ENCODE results near the gene ASGR2. TPM values are rescaled to one million over a fixed set of nuclear protein-coding genes. Genes with fewer than 3 reads are reported as not detected.
"Not testable (repeated sequence)": the region's sequence is repeated elsewhere in the genome, so short reads cannot be mapped to it uniquely, and the experiment has no call there.

ASGR2 gene
- total RNA-seq, 1 donor from 2014 or later: not detected

DNA sequence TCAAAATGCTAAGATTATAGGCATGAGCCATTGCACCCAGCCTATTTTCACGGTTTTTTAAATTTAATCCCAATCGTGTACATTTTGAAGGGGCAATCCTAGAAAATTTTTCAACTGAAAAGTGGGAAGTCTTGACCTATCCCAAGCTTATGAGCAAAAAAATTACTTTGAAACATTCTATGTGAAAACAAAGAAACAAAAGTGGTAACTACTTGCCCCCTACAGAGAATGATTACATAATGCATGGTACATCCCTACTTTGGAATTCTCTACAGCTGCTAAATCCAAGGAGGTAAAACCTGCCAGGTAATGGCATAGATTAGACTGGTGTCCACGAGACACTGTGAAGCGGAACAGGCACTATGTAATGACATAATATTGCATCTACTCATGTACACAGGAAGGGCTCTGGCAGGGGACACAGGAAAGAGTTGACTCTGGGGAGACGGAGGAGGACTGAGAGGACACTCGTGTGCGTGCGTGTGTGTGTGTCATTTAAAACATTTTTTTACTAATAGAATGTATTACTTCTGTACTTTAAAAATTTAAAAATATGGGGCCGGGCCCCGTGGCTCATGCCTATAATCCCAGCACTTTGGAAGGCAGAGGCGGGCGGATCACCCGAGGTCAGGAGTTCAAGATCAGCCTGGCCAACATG lies 15.7 kb downstream of the ASGR2 start:
- Histone ChIP-seq H3K9me3 (no peaks in the 10 kb centered on the region), H3K27me3 (no peaks in the 10 kb centered on the region), H3K4me1 (no peaks in the 10 kb centered on the region), H3K27ac (no peak overlapping the region), H3K4me3 (no peak overlapping the region), H3K36me3 (no peaks in the 10 kb centered on the region)
- TF ChIP-seq CTCF (IDR thresholded peaks at IDR 0.05): no peak
- intact Hi-C loops (cut with DNase I): no loop called here
- DNase-seq (ENCODE audit: low spot score in 2 of 2): no peak

GRCh38 chr17:7097940-7098339 lies 16.7 kb downstream of the ASGR2 start:
- H3K4me1 ChIP-seq: no peaks in the 10 kb centered on the region
- intact Hi-C loops (cut with DNase I): no loop called here
- TF ChIP-seq CTCF (IDR thresholded peaks at IDR 0.05): no peak

DNA sequence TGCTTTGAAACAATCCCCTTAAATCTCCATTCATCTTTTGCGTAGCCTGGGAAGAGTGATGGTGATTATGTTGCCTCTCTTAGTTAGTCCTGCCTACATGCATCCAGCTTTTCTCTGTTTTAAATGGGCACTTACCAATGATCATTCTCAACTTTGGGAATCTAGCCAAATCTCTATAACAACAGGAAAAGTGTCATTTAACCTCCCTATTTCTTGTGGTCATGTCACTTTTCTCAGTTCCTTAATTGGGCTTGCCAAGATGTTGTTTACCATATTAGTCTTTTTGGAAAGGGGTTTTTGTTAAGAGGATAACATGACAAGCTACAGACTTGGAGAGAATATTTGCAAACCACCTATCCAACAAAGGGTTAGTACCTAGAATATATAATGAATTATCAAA lies 19.0 kb downstream of the ASGR2 start:
- Histone ChIP-seq H3K27ac (no peak overlapping the region), H3K27me3 (no peaks in the 10 kb centered on the region), H3K4me1 (no peaks in the 10 kb centered on the region), H3K4me3 (no peak overlapping the region), H3K36me3 (no peaks in the 10 kb centered on the region), H3K9me3 (no peaks in the 10 kb centered on the region)
- DNase-seq (ENCODE audit: low spot score in 2 of 2): no peak
- intact Hi-C loops (cut with DNase I): no loop called here
- no peak for TF ChIP-seq CTCF (IDR thresholded peaks at IDR 0.05)

More at GRCh38 chr17:7097940-7098339, 16.7 kb downstream of the ASGR2 start:
- H3K27ac ChIP-seq: no peak overlapping the region
- no peaks in the 10 kb centered on the region for H3K36me3 ChIP-seq
- H3K9me3 ChIP-seq: no peaks in the 10 kb centered on the region
- no peak overlapping the region for H3K4me3 ChIP-seq
- DNase-seq (ENCODE audit: low spot score in 2 of 2): no peak
- no peaks in the 10 kb centered on the region for H3K27me3 ChIP-seq

DNA sequence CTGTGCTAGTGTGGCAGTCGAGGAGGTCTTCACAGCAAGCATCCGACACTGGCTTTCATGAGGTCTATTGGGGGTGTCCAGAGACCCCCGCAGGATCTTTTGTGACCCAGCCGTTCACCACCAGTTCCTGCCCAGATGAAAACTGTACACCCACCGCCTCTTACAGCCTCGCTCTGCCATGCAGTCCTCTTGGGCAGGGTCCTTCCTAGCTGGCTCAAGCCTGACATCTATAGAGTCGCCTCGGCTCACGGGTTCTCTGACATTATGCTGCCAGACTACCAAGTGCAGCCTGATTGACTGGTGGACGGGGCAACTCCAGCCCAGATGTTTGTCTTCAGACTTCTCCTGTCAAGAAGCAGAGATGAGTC lies 20.0 kb downstream of the ASGR2 start:
- TF ChIP-seq CTCF (IDR thresholded peaks at IDR 0.05): no peak

GRCh38 chr17:7091311-7092005 lies 23.2 kb downstream of the ASGR2 start:
- H3K9me3 ChIP-seq; H3K4me3 ChIP-seq; H3K27ac ChIP-seq; H3K27me3 ChIP-seq; H3K36me3 ChIP-seq; H3K4me1 ChIP-seq; intact Hi-C loops (cut with DNase I): not testable (repeated sequence)
- peak in 1 of 2 donors; percentile 50 for DNase-seq (ENCODE audit: low spot score in 2 of 2)

More for the DNA sequence above, 20.0 kb downstream of the ASGR2 start:
- H3K4me3 ChIP-seq: no peak overlapping the region
- no peak overlapping the region for H3K27ac ChIP-seq
- H3K4me1 ChIP-seq: no peaks in the 10 kb centered on the region
- H3K9me3 ChIP-seq: no peaks in the 10 kb centered on the region
- no peaks in the 10 kb centered on the region for H3K36me3 ChIP-seq
- DNase-seq (ENCODE audit: low spot score in 2 of 2): no peak
- intact Hi-C loops (cut with DNase I): no loop called here
- H3K27me3 ChIP-seq: no peaks in the 10 kb centered on the region

GRCh38 chr17:7089570-7089969 lies 25.1 kb downstream of the ASGR2 start:
- H3K27ac ChIP-seq; H3K27me3 ChIP-seq; intact Hi-C loops (cut with DNase I); DNase-seq (ENCODE audit: low spot score in 2 of 2); H3K4me3 ChIP-seq; H3K4me1 ChIP-seq; H3K9me3 ChIP-seq; H3K36me3 ChIP-seq: not testable (repeated sequence)

DNA sequence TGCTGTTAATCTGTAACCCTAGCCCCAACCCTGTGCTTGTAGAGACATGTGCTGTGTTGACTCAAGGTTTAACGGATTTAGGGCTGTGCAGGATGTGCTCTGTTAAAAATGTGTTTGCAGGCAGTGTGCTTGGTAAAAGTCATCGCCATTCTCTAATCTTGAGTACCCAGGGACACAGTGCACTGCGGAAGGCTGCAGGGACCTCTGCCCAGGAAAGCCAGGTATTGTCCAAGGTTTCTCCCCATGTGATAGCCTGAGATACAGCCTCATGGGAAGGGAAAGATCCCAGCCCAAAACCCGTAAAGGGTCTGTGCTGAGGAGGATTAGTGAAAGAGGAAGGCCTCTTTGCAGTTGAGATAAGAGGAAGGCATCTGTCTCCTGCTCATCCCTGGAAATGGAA lies 26.2 kb downstream of the ASGR2 start:
- H3K4me1 ChIP-seq; intact Hi-C loops (cut with DNase I); H3K27ac ChIP-seq; H3K4me3 ChIP-seq; H3K36me3 ChIP-seq; H3K27me3 ChIP-seq; H3K9me3 ChIP-seq: not testable (repeated sequence)
- peak in 1 of 2 donors; percentile 19 for DNase-seq (ENCODE audit: low spot score in 2 of 2)
